Sigmoid colon (tissue), 4 donors: Measurements from ENCODE around the gene TRERF1.

Experiments
- EP300 ChIP-seq, 4 donors: sonication (generic); formaldehyde crosslinking; IDR thresholded peaks; one replicate each; pipeline ENCODE4 v1.6.1; 2017; ENCODE audit warnings: antibody characterized with exemption in 4 of 4
- POLR2A ChIP-seq, 2 donors: fragments of 450-650 bp; IDR thresholded peaks; one replicate each; pipeline ENCODE4 v1.6.1; 2016; ENCODE audit warnings: antibody characterized with exemption in 2 of 2, mild to moderate bottlenecking in 2 of 2, moderate library complexity in 2 of 2
- POLR2AphosphoS5 ChIP-seq, 4 donors: sonication (generic); formaldehyde crosslinking; IDR thresholded peaks; one replicate each; pipeline ENCODE4 v1.6.1; 2017; ENCODE audit warnings: antibody characterized with exemption in 4 of 4
- TF ChIP-seq, protein P1 (sequence below), 4 experiments: fragments of 450-650 bp in 3 of 4; fragments of 200-600 bp in 1 of 4; IDR thresholded peaks; one replicate each; pipeline ENCODE4 v1.5.1; 2016 to 2019; ENCODE audit warnings: antibody characterized with exemption in 4 of 4, mild to moderate bottlenecking in 3 of 4, moderate library complexity in 2 of 4

DNA sequence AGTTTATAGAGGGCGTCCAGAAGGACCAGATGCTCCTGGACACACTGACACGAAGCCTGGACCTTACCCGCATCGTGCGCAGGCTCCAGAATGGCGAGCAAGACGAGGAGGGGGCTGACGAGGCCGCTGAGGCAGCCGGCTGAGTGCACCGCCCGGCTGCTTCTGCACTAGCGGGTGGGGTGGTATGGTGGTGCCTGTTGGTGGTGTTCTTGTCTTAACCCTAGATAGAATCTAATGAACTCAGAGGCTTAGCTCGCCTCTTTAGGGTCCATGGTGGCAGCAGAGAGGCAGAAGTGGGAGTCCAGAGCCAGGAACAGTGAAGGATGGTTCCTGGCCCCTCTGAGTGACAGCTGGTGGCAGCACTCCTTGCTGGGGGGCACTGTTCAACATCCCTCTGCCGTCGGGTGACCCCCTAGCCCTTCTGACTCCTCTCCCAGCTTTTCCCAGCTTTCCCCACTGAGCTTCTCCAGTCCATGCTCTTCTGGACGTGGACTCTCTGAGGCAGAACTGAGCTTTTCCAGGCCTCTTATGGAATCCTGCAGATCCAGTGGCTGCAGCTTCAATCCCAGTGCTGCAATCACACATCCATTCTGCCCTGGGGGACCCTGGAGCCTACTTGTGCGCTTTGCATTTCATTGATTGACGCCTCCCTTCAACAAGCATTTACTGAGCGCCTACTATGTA is 272.3 kb downstream of the TRERF1 start:
- TF ChIP-seq, protein P1, sequence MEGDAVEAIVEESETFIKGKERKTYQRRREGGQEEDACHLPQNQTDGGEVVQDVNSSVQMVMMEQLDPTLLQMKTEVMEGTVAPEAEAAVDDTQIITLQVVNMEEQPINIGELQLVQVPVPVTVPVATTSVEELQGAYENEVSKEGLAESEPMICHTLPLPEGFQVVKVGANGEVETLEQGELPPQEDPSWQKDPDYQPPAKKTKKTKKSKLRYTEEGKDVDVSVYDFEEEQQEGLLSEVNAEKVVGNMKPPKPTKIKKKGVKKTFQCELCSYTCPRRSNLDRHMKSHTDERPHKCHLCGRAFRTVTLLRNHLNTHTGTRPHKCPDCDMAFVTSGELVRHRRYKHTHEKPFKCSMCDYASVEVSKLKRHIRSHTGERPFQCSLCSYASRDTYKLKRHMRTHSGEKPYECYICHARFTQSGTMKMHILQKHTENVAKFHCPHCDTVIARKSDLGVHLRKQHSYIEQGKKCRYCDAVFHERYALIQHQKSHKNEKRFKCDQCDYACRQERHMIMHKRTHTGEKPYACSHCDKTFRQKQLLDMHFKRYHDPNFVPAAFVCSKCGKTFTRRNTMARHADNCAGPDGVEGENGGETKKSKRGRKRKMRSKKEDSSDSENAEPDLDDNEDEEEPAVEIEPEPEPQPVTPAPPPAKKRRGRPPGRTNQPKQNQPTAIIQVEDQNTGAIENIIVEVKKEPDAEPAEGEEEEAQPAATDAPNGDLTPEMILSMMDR (IDR thresholded peaks at IDR 0.05) = no peak
- TF ChIP-seq EP300 (IDR thresholded peaks at IDR 0.05) (no peak), POLR2A (IDR thresholded peaks at IDR 0.05) (no peak), POLR2AphosphoS5 (IDR thresholded peaks at IDR 0.05) (no peak)
